Measurements from ENCODE around the gene OR2AP1. TPM values are rescaled to one million over a fixed set of nuclear protein-coding genes. Genes with fewer than 3 reads are reported as not detected.
"Not testable (repeated sequence)": the region's sequence is repeated elsewhere in the genome, so short reads cannot be mapped to it uniquely, and the experiment has no call there.

OR2AP1 gene
- total RNA-seq, result under 1 TPM in 1 of 2 donors, not detected in 1; 0.30 TPM
- 0 reads per million in 2 donors for total RNA-seq

DNA sequence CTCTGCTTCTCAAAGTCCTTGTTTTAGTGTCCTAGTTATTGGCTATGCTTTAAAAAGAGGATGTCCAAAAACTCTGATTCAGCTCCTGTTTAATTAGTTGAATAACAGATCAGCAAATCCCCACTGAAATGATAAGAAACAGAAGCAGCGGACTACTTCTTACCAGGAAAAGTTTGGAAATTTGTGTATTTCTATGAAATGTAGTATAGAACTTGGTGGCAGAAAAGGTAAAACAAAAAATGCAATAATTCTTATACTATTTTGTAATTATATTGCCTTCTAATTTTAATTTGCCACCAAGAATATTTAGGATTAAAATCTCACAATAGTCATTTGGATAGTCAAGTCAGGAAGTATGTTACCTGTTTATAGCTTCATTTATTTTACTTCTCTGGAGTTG, at the start of gene OR2AP1:
Gene OR2AP1, plus strand, starts transcription at position 301 of the 400 bp plus-strand sequence. CDS start 1,947 bp downstream, outside the sequence.
- peaks cover 7% of the 10 kb centered on the region for H3K27me3 Mint-ChIP-seq
- H3K27ac Mint-ChIP-seq, result no peak within 1 kb of the TSS
- ATAC-seq, result no peak
- no peak for DNase-seq
- H3K4me3 Mint-ChIP-seq, result no peak within 1 kb of the TSS
- no peaks in the 10 kb centered on the region for H3K4me1 Mint-ChIP-seq
- H3K9me3 ChIP-seq (ENCODE audit: control insufficient read depth, low read length, poor library complexity, severe bottlenecking), result no peaks in the 10 kb centered on the region
- H3K36me3 Mint-ChIP-seq (ENCODE audit: low read depth), result no peaks in the 10 kb centered on the region

DNA sequence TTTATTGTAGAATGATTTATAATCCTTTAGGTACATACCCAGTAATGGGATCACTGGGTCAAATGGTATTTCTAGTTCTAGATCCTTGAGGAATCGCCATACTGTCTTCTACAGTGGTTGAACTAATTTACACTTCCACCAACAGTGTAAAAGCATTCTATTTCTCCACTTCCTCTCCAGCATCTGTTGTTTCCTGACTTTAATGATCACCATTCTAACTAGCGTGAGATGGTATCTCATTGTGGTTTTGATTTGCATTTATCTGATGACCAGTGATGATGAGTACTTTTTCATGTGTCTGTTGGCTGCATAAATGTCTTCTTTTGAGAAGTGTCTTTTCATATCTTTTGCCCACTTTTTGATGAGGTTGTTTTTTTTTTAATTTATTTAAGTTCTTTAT, 24.0 kb upstream of the OR2AP1 start:
- not testable (repeated sequence) for H3K4me1 Mint-ChIP-seq; ATAC-seq; DNase-seq; H3K36me3 Mint-ChIP-seq (ENCODE audit: low read depth); H3K9me3 ChIP-seq (ENCODE audit: control insufficient read depth, low read length, poor library complexity, severe bottlenecking); H3K27ac Mint-ChIP-seq; H3K4me3 Mint-ChIP-seq
- H3K27me3 Mint-ChIP-seq, result peaks cover 33% of the 10 kb centered on the region

DNA sequence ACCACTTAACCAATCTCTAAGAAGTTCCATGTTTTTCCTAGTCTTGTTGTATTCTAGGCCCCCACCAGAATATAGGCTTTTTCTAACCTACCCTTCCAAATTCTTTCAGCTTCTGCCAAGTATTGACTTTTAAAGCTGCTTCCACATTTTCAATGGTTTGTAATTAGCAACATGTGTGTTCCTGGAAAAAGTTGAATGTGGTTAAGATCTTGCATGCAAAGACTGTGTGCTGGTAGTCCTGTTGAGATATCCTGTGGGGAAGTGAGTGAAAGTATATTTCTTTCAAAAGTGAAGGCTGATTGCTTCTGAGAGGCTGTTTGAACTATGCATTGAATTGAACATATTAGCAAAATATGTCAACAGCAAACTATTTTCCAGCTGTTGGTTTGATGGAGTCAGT, 23.5 kb upstream of the OR2AP1 start:
- Mint-ChIP-seq H3K36me3 (ENCODE audit: low read depth) (peaks cover 4% of the 10 kb centered on the region), H3K27me3 (peaks cover 31% of the 10 kb centered on the region), H3K4me3 (no peak overlapping the region), H3K4me1 (no peaks in the 10 kb centered on the region), H3K27ac (no peak overlapping the region)
- no peaks in the 10 kb centered on the region for H3K9me3 ChIP-seq (ENCODE audit: control insufficient read depth, low read length, poor library complexity, severe bottlenecking)
- no peak for ATAC-seq
- DNase-seq, result no peak

DNA sequence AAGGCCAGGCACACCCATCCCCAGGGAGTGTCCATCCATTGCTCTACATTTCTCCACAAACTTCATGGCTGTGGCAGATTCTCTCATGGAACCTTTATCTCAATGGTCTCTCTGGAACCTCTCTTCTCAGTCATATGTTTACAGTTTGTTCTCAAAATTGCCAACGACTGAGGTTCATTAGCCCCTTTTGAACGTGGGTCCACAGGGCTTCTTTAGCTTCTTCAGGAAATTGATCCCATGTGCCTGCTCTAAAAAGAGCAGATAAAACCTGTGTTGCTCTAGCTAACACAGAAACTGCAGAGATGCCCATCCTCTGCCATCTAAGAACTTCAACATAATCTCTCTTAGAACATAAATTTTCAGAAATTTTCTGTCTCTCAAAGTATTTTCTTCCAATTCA, 23.0 kb upstream of the OR2AP1 start, which contains the start of gene OR6C4:
Gene OR6C4, plus strand, starts transcription at position 301 of the 400 bp plus-strand sequence. CDS start 1,625 bp downstream, outside the sequence.
- Mint-ChIP-seq H3K36me3 (ENCODE audit: low read depth) (peaks cover 4% of the 10 kb centered on the region), H3K27me3 (peaks cover 25% of the 10 kb centered on the region), H3K4me3 (no peak within 1 kb of the TSS), H3K27ac (no peak within 1 kb of the TSS), H3K4me1 (no peaks in the 10 kb centered on the region)
- ATAC-seq (no peak), DNase-seq (no peak)
- no peaks in the 10 kb centered on the region for H3K9me3 ChIP-seq (ENCODE audit: control insufficient read depth, low read length, poor library complexity, severe bottlenecking)

DNA sequence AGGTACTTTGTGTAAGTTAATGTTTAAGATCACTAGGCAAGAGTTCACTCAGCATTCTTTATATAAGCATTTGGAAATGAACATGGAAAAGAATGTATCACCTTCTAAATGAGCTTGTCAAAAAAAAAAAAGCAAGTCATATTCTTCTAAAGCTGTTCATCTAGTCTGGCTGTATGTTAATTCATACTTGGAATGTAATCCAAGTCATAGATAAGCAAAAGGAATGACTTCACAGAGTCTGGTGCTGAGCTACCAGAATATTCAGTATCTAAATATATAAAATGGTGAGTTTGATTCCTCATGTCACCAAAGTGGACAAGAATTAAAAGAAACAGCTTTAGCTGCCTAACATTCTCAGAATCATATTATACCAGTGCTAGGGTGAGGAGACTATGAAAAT, 18.0 kb upstream of the OR2AP1 start:
- H3K36me3 Mint-ChIP-seq (ENCODE audit: low read depth), result peaks cover 4% of the 10 kb centered on the region
- ATAC-seq (no peak), DNase-seq (no peak)
- no peak overlapping the region for H3K27ac Mint-ChIP-seq
- no peaks in the 10 kb centered on the region for H3K4me1 Mint-ChIP-seq
- no peaks in the 10 kb centered on the region for H3K9me3 ChIP-seq (ENCODE audit: control insufficient read depth, low read length, poor library complexity, severe bottlenecking)
- H3K27me3 Mint-ChIP-seq, result peaks cover 10% of the 10 kb centered on the region
- H3K4me3 Mint-ChIP-seq, result no peak overlapping the region

DNA sequence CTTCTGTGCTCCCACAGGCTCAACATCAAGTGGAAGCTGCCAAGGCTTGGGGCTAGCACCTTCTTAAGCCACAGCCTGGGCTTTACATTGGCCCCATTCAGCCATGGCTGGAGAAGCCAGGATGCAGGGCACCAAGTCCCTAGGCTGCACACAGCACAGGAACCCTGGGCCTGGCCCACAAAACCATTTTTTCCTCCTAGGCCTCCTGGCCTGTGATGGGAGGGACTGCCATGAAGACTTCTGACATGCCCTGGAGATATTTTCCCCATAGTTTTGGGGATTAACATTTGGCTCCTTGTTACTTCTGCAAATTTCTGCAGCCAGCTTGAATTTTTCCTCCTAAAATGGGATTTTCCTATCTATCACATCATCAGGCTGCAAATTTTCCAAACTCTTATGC, 2.2 kb upstream of the OR2AP1 start:
- DNase-seq; H3K9me3 ChIP-seq (ENCODE audit: control insufficient read depth, low read length, poor library complexity, severe bottlenecking); H3K27me3 Mint-ChIP-seq; H3K27ac Mint-ChIP-seq; H3K36me3 Mint-ChIP-seq (ENCODE audit: low read depth); ATAC-seq; H3K4me1 Mint-ChIP-seq; H3K4me3 Mint-ChIP-seq: not testable (repeated sequence)

DNA sequence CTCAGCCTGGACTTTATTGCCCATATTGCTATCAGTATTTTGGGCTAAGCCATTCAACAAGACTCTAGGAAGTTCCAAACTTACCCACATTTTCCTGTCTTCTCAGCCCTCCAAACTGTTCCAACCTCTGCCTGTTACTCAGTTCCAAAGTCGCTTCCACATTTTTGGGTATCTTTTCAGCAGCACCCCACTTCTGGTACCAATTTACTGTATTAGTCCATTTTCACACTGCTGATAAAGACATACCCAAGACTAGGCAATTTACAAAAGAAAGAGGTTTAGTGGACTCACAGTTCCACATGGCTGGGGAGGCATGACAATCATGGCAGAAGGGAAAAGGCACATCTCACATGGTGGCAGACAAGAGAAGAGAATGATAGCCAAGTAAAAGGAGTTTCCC, 1.6 kb upstream of the OR2AP1 start:
- H3K4me1 Mint-ChIP-seq; DNase-seq; ATAC-seq; H3K36me3 Mint-ChIP-seq (ENCODE audit: low read depth); H3K4me3 Mint-ChIP-seq; H3K27me3 Mint-ChIP-seq; H3K9me3 ChIP-seq (ENCODE audit: control insufficient read depth, low read length, poor library complexity, severe bottlenecking); H3K27ac Mint-ChIP-seq: not testable (repeated sequence)

DNA sequence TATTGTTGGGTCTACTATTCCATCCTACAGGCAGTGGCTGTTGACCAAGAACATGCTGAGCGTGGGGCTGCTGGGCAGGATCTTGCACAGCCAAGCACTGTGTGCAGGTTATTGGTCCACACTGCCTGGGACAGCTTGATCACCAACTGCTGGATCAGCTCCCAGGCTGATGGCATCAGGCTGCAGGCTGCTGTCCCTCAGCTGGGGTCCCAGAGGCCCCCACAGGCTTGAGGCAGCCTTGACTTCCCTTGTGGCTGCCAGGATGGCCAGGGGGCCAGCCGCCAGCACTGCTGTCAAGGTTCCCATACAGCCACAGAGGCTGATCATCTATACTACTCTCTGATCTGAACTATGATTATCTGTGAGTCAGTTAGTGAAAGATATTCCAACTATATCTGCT, 9.8 kb downstream of the OR2AP1 start:
- Mint-ChIP-seq H3K4me1 (no peaks in the 10 kb centered on the region), H3K36me3 (ENCODE audit: low read depth) (no peaks in the 10 kb centered on the region), H3K27ac (no peak overlapping the region), H3K4me3 (no peak overlapping the region), H3K27me3 (peaks cover 26% of the 10 kb centered on the region)
- no peaks in the 10 kb centered on the region for H3K9me3 ChIP-seq (ENCODE audit: control insufficient read depth, low read length, poor library complexity, severe bottlenecking)
- ATAC-seq, result no peak
- no peak for DNase-seq

DNA sequence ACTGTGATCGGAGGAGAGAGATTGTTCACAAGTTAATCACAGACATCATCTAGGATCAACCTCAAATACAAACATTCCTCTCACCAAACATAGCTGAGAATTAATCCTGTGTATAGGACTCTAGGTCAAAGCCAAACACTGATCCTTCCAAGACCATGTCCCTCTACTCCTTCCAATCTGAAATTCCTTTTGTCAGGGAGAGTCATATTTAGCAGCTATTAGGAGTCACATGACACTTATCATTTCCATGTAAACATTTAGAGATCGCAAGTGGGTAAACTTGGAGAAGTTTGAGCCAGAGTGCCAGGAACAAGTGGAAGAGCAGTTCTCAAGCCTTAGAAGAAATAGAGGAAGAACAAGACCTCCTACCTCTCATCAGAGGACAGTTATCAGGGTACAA, 13.5 kb downstream of the OR2AP1 start:
- no peaks in the 10 kb centered on the region for H3K9me3 ChIP-seq (ENCODE audit: control insufficient read depth, low read length, poor library complexity, severe bottlenecking)
- DNase-seq (no peak), ATAC-seq (no peak)
- no peaks in the 10 kb centered on the region for H3K4me1 Mint-ChIP-seq
- H3K27ac Mint-ChIP-seq, result no peak overlapping the region
- H3K36me3 Mint-ChIP-seq (ENCODE audit: low read depth), result no peaks in the 10 kb centered on the region
- no peak overlapping the region for H3K4me3 Mint-ChIP-seq
- peaks cover 36% of the 10 kb centered on the region for H3K27me3 Mint-ChIP-seq

DNA sequence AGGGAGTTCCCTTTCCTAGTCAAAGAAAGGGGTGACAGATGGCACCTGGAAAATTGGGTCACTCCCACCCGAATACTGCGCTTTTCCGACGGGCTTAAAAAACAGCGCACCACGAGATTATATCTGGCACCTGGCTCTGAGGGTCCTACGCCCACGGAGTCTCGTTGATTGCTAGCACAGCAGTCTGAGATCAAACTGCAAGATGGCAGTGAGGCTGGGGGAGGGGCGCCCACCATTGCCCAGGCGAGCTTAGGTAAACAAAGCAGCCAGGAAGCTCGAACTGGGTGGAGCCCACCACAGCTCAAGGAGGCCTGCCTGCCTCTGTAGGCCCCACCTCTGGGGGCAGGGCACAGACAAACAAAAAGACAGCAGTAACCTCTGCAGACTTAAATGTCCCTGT, 17.9 kb downstream of the OR2AP1 start:
- H3K4me3 Mint-ChIP-seq; H3K36me3 Mint-ChIP-seq (ENCODE audit: low read depth); H3K9me3 ChIP-seq (ENCODE audit: control insufficient read depth, low read length, poor library complexity, severe bottlenecking); DNase-seq; H3K4me1 Mint-ChIP-seq; ATAC-seq; H3K27ac Mint-ChIP-seq: not testable (repeated sequence)
- peaks cover 24% of the 10 kb centered on the region for H3K27me3 Mint-ChIP-seq

DNA sequence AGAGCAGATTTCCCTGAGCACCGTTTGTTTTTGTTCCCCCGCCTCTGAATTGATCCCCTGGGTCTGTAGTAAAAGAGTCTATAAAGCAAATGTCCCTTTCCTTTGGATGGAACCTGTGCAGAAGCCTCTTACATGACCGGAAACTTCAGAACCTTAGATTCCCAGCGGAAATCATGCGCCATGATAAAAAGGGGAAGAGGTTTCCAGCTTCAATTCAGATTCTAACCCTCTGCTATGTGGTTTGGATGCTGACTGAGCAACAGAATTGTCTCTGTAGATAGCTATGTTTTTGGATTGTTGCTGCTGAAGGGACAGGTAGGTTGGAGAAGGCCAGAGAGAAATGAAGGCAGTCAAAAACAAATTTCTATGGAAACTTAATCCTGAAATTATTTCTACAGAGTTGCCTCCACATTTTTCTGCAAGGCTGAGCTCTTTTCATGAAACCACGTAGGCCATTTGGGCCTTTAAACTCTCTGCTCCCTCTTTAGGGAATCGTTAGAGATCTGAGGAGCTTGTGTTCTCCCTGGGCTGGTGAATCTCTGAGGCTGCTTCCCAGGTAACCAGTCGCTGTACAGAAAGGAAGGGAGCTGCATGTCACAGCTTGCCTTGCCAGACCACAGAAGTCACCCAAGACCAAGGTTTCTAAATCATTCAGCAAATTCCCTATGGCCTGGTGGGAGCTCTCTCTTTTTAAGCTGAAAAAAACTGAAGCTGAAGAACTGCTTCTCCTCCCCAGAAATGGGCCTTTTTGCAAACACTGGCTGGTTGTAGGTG, 35.7 kb downstream of the OR2AP1 start:
- DNase-seq (no peak), ATAC-seq (no peak)
- Mint-ChIP-seq H3K4me3 (no peak overlapping the region), H3K27me3 (peaks cover 46% of the 10 kb centered on the region), H3K4me1 (peaks cover 2% of the 10 kb centered on the region), H3K36me3 (ENCODE audit: low read depth) (peaks cover 3% of the 10 kb centered on the region), H3K27ac (no peak overlapping the region)
- no peaks in the 10 kb centered on the region for H3K9me3 ChIP-seq (ENCODE audit: control insufficient read depth, low read length, poor library complexity, severe bottlenecking)

DNA sequence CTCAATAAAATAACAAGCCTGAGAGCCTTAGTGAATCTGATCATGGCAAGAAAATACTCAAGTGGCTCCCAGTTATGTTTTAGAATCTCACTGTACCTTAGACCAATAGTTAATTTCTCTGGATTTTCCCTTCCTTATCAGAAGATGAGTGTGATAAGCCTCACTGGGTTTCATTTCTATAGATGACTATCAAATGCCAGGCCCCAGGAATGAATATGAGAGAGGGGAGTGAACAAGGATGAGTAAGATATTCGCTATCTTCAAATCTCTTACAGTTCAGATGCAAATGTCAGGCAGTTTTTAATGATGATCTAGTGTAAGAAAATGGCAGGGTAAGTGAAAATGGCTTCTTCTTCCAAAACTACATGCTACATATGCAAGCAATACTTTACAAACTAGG, 38.3 kb downstream of the OR2AP1 start:
- Mint-ChIP-seq H3K27ac (no peak overlapping the region), H3K27me3 (peaks cover 40% of the 10 kb centered on the region)
- no peak for ATAC-seq

DNA sequence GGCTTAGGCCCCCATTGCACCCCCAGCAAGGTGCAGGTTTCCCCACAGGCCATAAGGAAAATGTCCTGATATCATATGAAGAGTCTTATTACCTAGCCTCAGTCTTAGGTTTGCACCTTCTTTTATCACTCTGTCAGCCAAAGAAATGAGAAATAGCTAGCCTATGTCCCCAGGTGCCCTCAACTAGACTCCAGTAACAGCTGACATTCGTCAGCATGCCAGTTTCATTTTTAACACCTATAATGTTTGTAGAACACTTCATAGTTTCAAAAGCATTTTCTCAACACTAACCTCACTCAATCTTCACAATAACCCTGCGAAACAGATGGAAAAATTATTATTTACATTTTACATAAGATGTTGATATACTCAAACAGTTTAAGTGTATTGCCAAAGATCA, 40.4 kb downstream of the OR2AP1 start:
- peaks cover 8% of the 10 kb centered on the region for H3K9me3 ChIP-seq (ENCODE audit: control insufficient read depth, low read length, poor library complexity, severe bottlenecking)
- Mint-ChIP-seq H3K27ac (no peak overlapping the region), H3K36me3 (ENCODE audit: low read depth) (peaks cover 5% of the 10 kb centered on the region), H3K4me3 (no peak overlapping the region), H3K4me1 (peaks cover 2% of the 10 kb centered on the region), H3K27me3 (peaks cover 41% of the 10 kb centered on the region)
- ATAC-seq (no peak), DNase-seq (no peak)

More for the DNA sequence above, 38.3 kb downstream of the OR2AP1 start:
- Mint-ChIP-seq H3K36me3 (ENCODE audit: low read depth) (peaks cover 5% of the 10 kb centered on the region), H3K4me1 (peaks cover 2% of the 10 kb centered on the region), H3K4me3 (no peak overlapping the region)
- H3K9me3 ChIP-seq (ENCODE audit: control insufficient read depth, low read length, poor library complexity, severe bottlenecking), result peaks cover 8% of the 10 kb centered on the region
- no peak for DNase-seq

DNA sequence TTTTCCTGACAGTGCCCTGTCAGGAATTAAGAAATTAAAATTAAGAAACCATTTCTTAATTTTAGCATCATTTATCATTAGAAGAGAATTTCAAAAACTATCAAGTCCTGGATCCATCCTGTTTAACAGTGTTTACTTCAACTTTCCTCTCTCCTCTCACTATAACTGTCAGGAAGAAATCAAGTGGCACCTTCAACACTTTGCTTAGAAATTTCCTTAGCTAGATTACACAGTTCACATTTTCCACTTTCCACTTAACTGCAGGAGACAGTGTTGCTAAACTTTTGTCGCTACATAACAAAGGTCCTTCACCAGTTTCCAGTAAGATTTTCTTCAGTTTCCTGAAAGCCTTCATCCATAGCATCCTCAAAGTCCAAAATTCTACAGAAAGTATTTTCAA, 42.5 kb downstream of the OR2AP1 start:
- Mint-ChIP-seq H3K4me3 (no peak overlapping the region), H3K27me3 (peaks cover 35% of the 10 kb centered on the region), H3K4me1 (peaks cover 4% of the 10 kb centered on the region), H3K36me3 (ENCODE audit: low read depth) (peaks cover 5% of the 10 kb centered on the region), H3K27ac (no peak overlapping the region)
- no peak for DNase-seq
- ATAC-seq, result no peak
- H3K9me3 ChIP-seq (ENCODE audit: control insufficient read depth, low read length, poor library complexity, severe bottlenecking), result peaks cover 8% of the 10 kb centered on the region
